ENCODE results near the gene FHL2.

The FHL2 gene

DNA sequence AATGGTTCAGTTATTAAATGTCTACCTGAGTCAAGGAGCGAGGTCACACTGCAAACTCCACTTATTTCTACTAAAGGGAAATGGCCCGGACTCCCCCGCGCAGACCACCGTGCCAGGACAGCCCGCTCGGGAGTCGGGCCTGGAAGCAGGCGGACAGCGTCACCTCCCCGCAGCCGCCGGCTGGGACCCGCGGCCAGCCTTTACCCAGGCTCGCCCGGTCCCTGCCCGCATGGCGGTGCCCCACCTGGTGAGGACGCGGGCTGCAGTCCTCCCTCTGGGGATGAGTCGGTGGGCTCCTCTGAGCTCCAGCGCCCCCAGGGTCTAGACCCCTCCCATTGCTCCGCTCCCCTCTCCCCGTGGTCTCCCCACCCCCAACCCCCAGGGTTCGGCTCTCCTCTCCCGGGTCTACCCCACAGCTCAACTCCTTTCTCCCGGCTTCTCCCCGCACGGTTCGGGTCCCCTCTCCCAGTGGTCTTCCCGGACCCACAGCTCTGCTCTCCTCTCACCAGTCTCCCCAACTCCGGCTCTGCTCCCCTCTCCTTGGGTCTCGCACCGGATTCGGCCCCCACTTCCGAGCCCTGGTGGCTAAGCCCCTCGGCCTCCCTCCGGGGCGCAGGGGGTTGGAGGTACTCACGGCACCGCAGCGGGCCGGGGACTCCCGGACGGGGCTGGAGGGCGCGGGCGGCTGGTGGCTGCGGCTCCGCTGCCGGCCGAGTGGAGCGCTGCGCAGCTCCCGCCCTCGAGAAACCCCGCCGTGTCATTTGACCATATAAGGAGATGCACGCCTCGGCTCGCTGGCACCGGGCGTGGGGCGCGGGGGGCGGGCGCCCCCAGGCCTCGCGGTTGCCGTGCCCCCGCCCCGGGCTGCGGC lies at the start of gene FHL2:
Gene FHL2 (minus strand): TSS at position 716 of the 871 bp plus-strand sequence. CDS start 12,535 bp downstream, outside the sequence.
- no peaks in the 10 kb centered on the region for H3K36me3 ChIP-seq (ENCODE audit: low read length)

DNA sequence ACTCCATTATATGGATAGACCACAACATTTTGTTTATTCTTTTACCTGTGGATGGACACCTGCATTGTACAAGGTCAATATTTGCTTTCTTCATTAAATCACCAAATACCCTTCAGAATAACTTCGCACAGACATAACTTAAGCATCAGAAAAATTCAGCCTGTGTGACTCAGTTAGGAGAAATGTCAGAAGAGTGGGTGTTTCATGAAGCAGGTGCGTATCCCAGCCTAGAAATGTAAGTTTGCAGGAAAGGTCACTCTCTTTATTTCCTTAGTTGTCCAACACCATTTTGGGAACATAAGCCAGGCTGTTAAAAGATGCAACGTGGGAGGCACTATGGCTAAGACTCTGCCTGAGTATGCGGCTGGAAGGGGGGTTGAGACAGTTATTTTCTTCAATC lies 48.6 kb upstream of the FHL2 start:
- no peak overlapping the region for H2AFZ ChIP-seq (ENCODE audit: low read depth, low read length, severe bottlenecking)
- no peaks in the 10 kb centered on the region for H3K36me3 ChIP-seq (ENCODE audit: low read length)
- no peaks in the 10 kb centered on the region for H3K9me2 ChIP-seq (replicated peaks; ENCODE audit: insufficient read depth, low read length)
- H3K4me2 ChIP-seq (ENCODE audit: low read depth, low read length, poor library complexity, severe bottlenecking) = no peak overlapping the region
- no peak overlapping the region for H3K4me3 ChIP-seq (ENCODE audit: insufficient read depth, low read length, poor library complexity, severe bottlenecking)
- no peaks in the 10 kb centered on the region for H3K9me3 ChIP-seq (ENCODE audit: insufficient read depth, low read length)
- no peaks in the 10 kb centered on the region for H3F3A ChIP-seq (ENCODE audit: insufficient read depth)
- TF ChIP-seq CTCF (IDR thresholded peaks at IDR 0.05; ENCODE audit: insufficient read depth, low read length, poor library complexity, severe bottlenecking) (no peak), EZH2phosphoT487 (conservative IDR thresholded peaks at IDR 0.05; ENCODE audit: low read length) (no peak)
- no peak overlapping the region for H3K27ac ChIP-seq (ENCODE audit: low read depth, low read length)
- H3K79me2 ChIP-seq (ENCODE audit: insufficient read depth, low read length) = no peaks in the 10 kb centered on the region
- no peaks in the 10 kb centered on the region for H3K27me3 ChIP-seq (ENCODE audit: low read length)
- H3K9ac ChIP-seq (ENCODE audit: low read length) = no peak overlapping the region
- no peaks in the 10 kb centered on the region for H4K20me1 ChIP-seq (ENCODE audit: low read depth, low read length)

More for the DNA sequence above, at the start of gene FHL2:
- H3K9me2 ChIP-seq (replicated peaks; ENCODE audit: insufficient read depth, low read length) = no peaks in the 10 kb centered on the region
- no peaks in the 10 kb centered on the region for H3K79me2 ChIP-seq (ENCODE audit: insufficient read depth, low read length)
- no peak within 1 kb of the TSS for H2AFZ ChIP-seq (ENCODE audit: low read depth, low read length, severe bottlenecking)
- no peaks in the 10 kb centered on the region for H3K9me3 ChIP-seq (ENCODE audit: insufficient read depth, low read length)
- H3F3A ChIP-seq (ENCODE audit: insufficient read depth) = no peaks in the 10 kb centered on the region
- no peaks in the 10 kb centered on the region for H3K27me3 ChIP-seq (ENCODE audit: low read length)
- H3K27ac ChIP-seq (ENCODE audit: low read depth, low read length) = no peak within 1 kb of the TSS
- TF ChIP-seq CTCF (IDR thresholded peaks at IDR 0.05; ENCODE audit: insufficient read depth, low read length, poor library complexity, severe bottlenecking) (no peak), EZH2phosphoT487 (conservative IDR thresholded peaks at IDR 0.05; ENCODE audit: low read length) (no peak)
- H3K4me3 ChIP-seq (ENCODE audit: insufficient read depth, low read length, poor library complexity, severe bottlenecking) = no peak within 1 kb of the TSS
- H4K20me1 ChIP-seq (ENCODE audit: low read depth, low read length) = no peaks in the 10 kb centered on the region
- no peak within 1 kb of the TSS for H3K4me2 ChIP-seq (ENCODE audit: low read depth, low read length, poor library complexity, severe bottlenecking)
- no peak within 1 kb of the TSS for H3K9ac ChIP-seq (ENCODE audit: low read length)

DNA sequence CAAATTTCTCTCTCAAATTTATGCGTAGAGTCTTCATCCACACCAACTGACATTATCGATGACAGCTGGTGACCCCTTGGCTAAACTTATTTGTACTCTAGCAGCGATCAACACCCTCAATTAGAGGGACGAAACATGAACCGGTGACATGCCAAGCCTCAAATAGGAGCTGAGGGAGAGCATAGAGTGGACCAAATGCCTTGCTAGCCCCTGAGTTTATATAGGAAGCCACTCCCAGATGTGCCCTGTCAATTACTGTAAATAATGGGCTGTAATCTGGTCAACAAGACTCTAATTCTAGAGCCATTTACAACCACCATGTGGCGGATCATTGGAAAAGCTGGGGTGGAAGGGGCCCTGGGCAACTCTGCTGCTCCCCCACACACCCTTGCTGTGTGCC lies 47.6 kb upstream of the FHL2 start:
- H3K9me2 ChIP-seq (replicated peaks; ENCODE audit: insufficient read depth, low read length) = no peaks in the 10 kb centered on the region
- no peaks in the 10 kb centered on the region for H3K27me3 ChIP-seq (ENCODE audit: low read length)
- H2AFZ ChIP-seq (ENCODE audit: low read depth, low read length, severe bottlenecking) = no peak overlapping the region
- H3K4me2 ChIP-seq (ENCODE audit: low read depth, low read length, poor library complexity, severe bottlenecking) = no peak overlapping the region
- no peak for TF ChIP-seq EZH2phosphoT487 (conservative IDR thresholded peaks at IDR 0.05; ENCODE audit: low read length)
- TF ChIP-seq CTCF (IDR thresholded peaks at IDR 0.05; ENCODE audit: insufficient read depth, low read length, poor library complexity, severe bottlenecking) = no peak
- no peaks in the 10 kb centered on the region for H3K79me2 ChIP-seq (ENCODE audit: insufficient read depth, low read length)
- H3F3A ChIP-seq (ENCODE audit: insufficient read depth) = no peaks in the 10 kb centered on the region
- H3K9ac ChIP-seq (ENCODE audit: low read length) = no peak overlapping the region
- no peaks in the 10 kb centered on the region for H3K36me3 ChIP-seq (ENCODE audit: low read length)
- H3K9me3 ChIP-seq (ENCODE audit: insufficient read depth, low read length) = no peaks in the 10 kb centered on the region
- no peaks in the 10 kb centered on the region for H4K20me1 ChIP-seq (ENCODE audit: low read depth, low read length)
- no peak overlapping the region for H3K27ac ChIP-seq (ENCODE audit: low read depth, low read length)
- no peak overlapping the region for H3K4me3 ChIP-seq (ENCODE audit: insufficient read depth, low read length, poor library complexity, severe bottlenecking)

All from SU-DHL-6 (cell line).